K562 (cell line): ENCODE results near the gene COL1A1. TPM values are rescaled to one million over a fixed set of nuclear protein-coding genes. Genes with fewer than 3 reads are reported as not detected.

Experiments
- ATAC-seq: fragments of 200-7000 bp; cut with Tn5 transposase; 3 replicates; pipeline ENCODE4 v1.9.1; 2020; ENCODE audit warnings: moderate library complexity
- BruUV-seq: library from RNA; stranded (reverse); fragments of 400-500 nt; replicated peaks from 2 replicates; lab custom pipeline; 2021; lab: Mats Ljungman, UMichigan
- CTCF ChIA-PET: fragments of 300-600 bp; formaldehyde crosslinking; extraction: SDS; loops from one replicate; lab custom pipeline; 2021; ENCODE audit warnings: low intra/inter-chr PET ratio; lab: Yijun Ruan, JAX
- POLR2A ChIA-PET: fragments of 300-600, 350-650 bp; sonication (Branson Sonifier 250); formaldehyde crosslinking; extraction: SDS; loops from one replicate; lab custom pipeline; 2021; ENCODE audit warnings: antibody characterized with exemption, inconsistent platforms; lab: Yijun Ruan, JAX
- DNase-seq, 4 experiments: peaks; one replicate each; pipeline versions ENCODE4 v3.0.0 to v3.0.0-alpha.2; 2011 to 2018; ENCODE audit warnings: low spot score in 3 of 4, mixed read lengths in 3 of 4; ENCODE audit errors: extremely low read depth in 1 of 4
- FAIRE-seq: peaks from 2 replicates; lab custom pipeline; 2011; peaks lifted over from hg19 to GRCh38; lab: Jason Lieb, UNC
- H2AFZ ChIP-seq: 2 replicates; pipeline ENCODE4 v1.6.0; 2011; ENCODE audit warnings: low read depth, low read length, control low read depth, inconsistent platforms
- H3K27ac ChIP-seq: fragments of 200-600 bp; 3 replicates; pipeline ENCODE4 v1.8.0; 2011; ENCODE audit warnings: low read depth, mild to moderate bottlenecking, control low read depth, inconsistent platforms, low read length, moderate library complexity, mixed read lengths; ENCODE audit errors: extremely low read depth
- H3K27me3 ChIP-seq, 2 experiments: fragments of 300-600 bp in 1 of 2; 2 replicates in 1 of 2; 3 replicates in 1 of 2; pipeline versions ENCODE4 v1.6.0 to v1.8.0; 2011; ENCODE audit warnings: inconsistent platforms in 2 of 2, low read length in 2 of 2, mild to moderate bottlenecking in 1 of 2, mixed read lengths in 1 of 2, moderate library complexity in 1 of 2; ENCODE audit not compliant: control insufficient read depth in 2 of 2, insufficient read depth in 2 of 2
- H3K36me3 ChIP-seq: fragments of 300-600 bp; 3 replicates; pipeline ENCODE4 v1.8.0; 2011; ENCODE audit warnings: mild to moderate bottlenecking, low read length, inconsistent platforms; ENCODE audit not compliant: control insufficient read depth, insufficient read depth
- H3K4me1 ChIP-seq, 2 experiments: fragments of 200-600 bp in 1 of 2; replicated peaks in 1 of 2; 2 replicates in 1 of 2; 3 replicates in 1 of 2; pipeline versions ENCODE4 v1.5.1 to v1.8.0; 2011; ENCODE audit warnings: inconsistent platforms in 2 of 2, low read length in 2 of 2, mild to moderate bottlenecking in 1 of 2, mixed read lengths in 1 of 2, moderate library complexity in 1 of 2; ENCODE audit not compliant: control insufficient read depth in 2 of 2, insufficient read depth in 2 of 2
- H3K4me2 ChIP-seq: 2 replicates; pipeline ENCODE4 v1.6.1; 2011; ENCODE audit warnings: low read length, control low read depth, inconsistent platforms, mixed read lengths; ENCODE audit not compliant: insufficient read depth
- H3K4me3 ChIP-seq: fragments of 200-600 bp; sonication (generic), shearing (Covaris generic); 2 replicates; pipeline ENCODE4 v1.5.1; 2016; ENCODE audit warnings: control low read depth, inconsistent platforms
- H3K79me2 ChIP-seq: fragments of 200-600 bp; 3 replicates; pipeline ENCODE4 v1.8.0; 2011; ENCODE audit warnings: low read length, inconsistent platforms; ENCODE audit not compliant: control insufficient read depth, insufficient read depth
- H3K9ac ChIP-seq, 2 experiments: 2 replicates each; pipeline versions ENCODE4 v1.6.0 to v1.6.1; 2011; ENCODE audit warnings: low read depth in 2 of 2, low read length in 2 of 2, control low read depth in 1 of 2, inconsistent platforms in 1 of 2, mild to moderate bottlenecking in 1 of 2, mixed read lengths in 1 of 2; ENCODE audit not compliant: insufficient read depth in 1 of 2
- H3K9me1 ChIP-seq: one replicate; pipeline ENCODE4 v1.6.0; 2011; ENCODE audit warnings: inconsistent platforms, mild to moderate bottlenecking, low read length, moderate library complexity; ENCODE audit not compliant: control insufficient read depth, insufficient read depth
- H3K9me3 ChIP-seq: replicated peaks from 2 replicates; pipeline ENCODE4 v1.5.1; 2011; ENCODE audit warnings: low read depth, low read length, inconsistent platforms; ENCODE audit not compliant: control insufficient read depth, insufficient read depth
- H4K20me1 ChIP-seq: replicated peaks from 2 replicates; pipeline ENCODE4 v1.6.1; 2011; ENCODE audit warnings: low read length, inconsistent platforms, mixed read lengths; ENCODE audit not compliant: control insufficient read depth, insufficient read depth
- AFF1 ChIP-seq, 2 experiments: fragments of 450-650 bp; IDR thresholded peaks; 2 replicates each; pipeline ENCODE4 v1.6.1; 2018; ENCODE audit warnings: mild to moderate bottlenecking in 2 of 2, low read depth in 1 of 2; ENCODE audit not compliant: partially characterized antibody in 2 of 2
- CTCF ChIP-seq, 3 experiments: IDR thresholded peaks in 2 of 3; conservative IDR thresholded peaks in 1 of 3; 2 replicates each; pipeline ENCODE4 v1.5.1; 2011 to 2012; ENCODE audit warnings: low read length in 3 of 3, mild to moderate bottlenecking in 3 of 3, control low read depth in 2 of 3, improper control_type of control experiment in 1 of 3, inconsistent platforms in 1 of 3, low read depth in 1 of 3, mixed read lengths in 1 of 3, moderate library complexity in 1 of 3; ENCODE audit not compliant: insufficient read depth in 2 of 3
- E2F1 ChIP-seq: sonication (generic); formaldehyde crosslinking; IDR thresholded peaks from 2 replicates; pipeline ENCODE4 v1.8.1; 2023; ENCODE audit warnings: mild to moderate bottlenecking, missing genetic modification reagents, moderate library complexity
- EZH2 ChIP-seq: IDR thresholded peaks from 2 replicates; pipeline ENCODE4 v1.6.1; 2012; ENCODE audit warnings: low read depth, mild to moderate bottlenecking, inconsistent platforms, low read length, borderline replicate concordance
- KDM1A ChIP-seq, 2 experiments: fragments of 450-650 bp; IDR thresholded peaks; 2 replicates each; pipeline ENCODE4 v1.6.1; 2016; ENCODE audit warnings: mild to moderate bottlenecking in 2 of 2
- KDM4B ChIP-seq, 2 experiments: fragments of 450-650 bp in 1 of 2; sonication (generic) in 1 of 2; IDR thresholded peaks; 2 replicates each; pipeline ENCODE4 v1.6.1; 2016 to 2017; ENCODE audit warnings: borderline replicate concordance in 2 of 2, antibody characterized with exemption in 1 of 2, low read depth in 1 of 2, mild to moderate bottlenecking in 1 of 2
- NCOA6 ChIP-seq: fragments of 450-650 bp; IDR thresholded peaks from 2 replicates; pipeline ENCODE4 v1.6.1; 2017; ENCODE audit warnings: mild to moderate bottlenecking
- NKRF ChIP-seq: fragments of 450-650 bp; IDR thresholded peaks from 2 replicates; pipeline ENCODE4 v1.6.1; 2016; ENCODE audit warnings: borderline replicate concordance
- STAG1 ChIP-seq: sonication (generic); formaldehyde crosslinking; IDR thresholded peaks from 2 replicates; pipeline ENCODE4 v1.5.0; 2020; ENCODE audit warnings: missing genetic modification reagents, borderline replicate concordance
- TEAD2 ChIP-seq: fragments of 450-650 bp; IDR thresholded peaks from 2 replicates; pipeline ENCODE4 v1.6.1; 2016; ENCODE audit warnings: missing genetic modification characterization, control low read depth, missing compliant biosample characterization
- WGBS: fragments of 100-300 bp; shearing (Covaris generic); methylation state at CpG from one replicate; pipeline ENCODE4 v1.1.6; 2016; ENCODE audit warnings: low coverage, mixed read lengths; ENCODE audit not compliant: insufficient coverage; ENCODE audit errors: missing lambda C conversion rate; 5-methylcytosine and 5-hydroxymethylcytosine counted together
- in situ Hi-C: fragments of 300-500 bp; cut with MboI; formaldehyde crosslinking; loops from 4 replicates; pipeline ENCODE4 v1.15.0; 2018; ENCODE audit warnings: inconsistent platforms, mixed read lengths
- intact Hi-C: fragments of 100-400 bp; cut with micrococcal nuclease; formaldehyde crosslinking; loops from 2 replicates; pipeline ENCODE4 v1.14.2; 2022
- polyA plus RNA-seq, 8 experiments: library from polyadenylated mRNA; depleted of rRNA in 4 of 8; stranded (reverse) in 5 of 8; unstranded in 3 of 8; fragments of >200 nt; fragmentation: Nextera tagmentation in 2 of 8; fragmentation: Illumina TruSeq in 1 of 8; extraction: Ambion mirVana in 2 of 8; extraction: Trizol in 1 of 8; gene quantifications; 2 replicates each; pipeline versions ENCODE4 v1.2.1 to v1.2.3, GENCODE V29; 2011 to 2014; ENCODE audit warnings: inconsistent platforms in 1 of 8, missing spikeins in 1 of 8
- total RNA-seq, 7 experiments: library from RNA; depleted of rRNA in 6 of 7; stranded (reverse); fragments of >200 nt in 6 of 7; fragmentation: Illumina TruSeq in 2 of 7; extraction: Trizol in 2 of 7; gene quantifications; 2 replicates each; pipeline versions ENCODE4 v1.2.1 to v1.2.3, GENCODE V29; 2011 to 2021; ENCODE audit warnings: low replicate concordance in 1 of 7

Gene COL1A1
- total and polyA plus RNA-seq, 9 of the 15 experiments (the other 6 are each of a cell fraction or from before 2014, with no cell fraction given), result 0.04 to 3.4 (median 0.18) TPM

- ChIA-PET CTCF (no interaction called here), POLR2A (no interaction called here)
- H3K9me1 ChIP-seq, result no peaks in the 10 kb centered on the region
- no peak overlapping the region for H2AFZ ChIP-seq
- no TSS peak for BruUV-seq
- H3K9me3 ChIP-seq, result no peaks in the 10 kb centered on the region
- H3K79me2 ChIP-seq, result no peaks in the 10 kb centered on the region
- ATAC-seq, result no peak
- peaks cover 46 to 87% of the 10 kb centered on the region in 2 experiments; a peak in 4 of 5 replicates for H3K27me3 ChIP-seq
- FAIRE-seq, result no peak
- H3K9ac ChIP-seq, result no peak overlapping the region
- DNase-seq, result no peak
- in situ Hi-C loops (no loop called here), intact Hi-C loops (no loop called here)
- no peak overlapping the region for H3K27ac ChIP-seq
- no peak overlapping the region for H3K4me3 ChIP-seq
- H3K36me3 ChIP-seq, result no peaks in the 10 kb centered on the region
- H4K20me1 ChIP-seq, result peaks cover 7% of the 10 kb centered on the region; the same call in 1 of the 2 replicates
- 0% methylated on average over 16 of the region's 16 CpGs for WGBS
- H3K4me1 ChIP-seq, result no peaks in the 10 kb centered on the region; a peak in 1 of 5 replicates
- no peak overlapping the region for H3K4me2 ChIP-seq
- TF ChIP-seq NCOA6 (no peak), KDM1A (IDR thresholded peaks at IDR 0.05) (no peak), CTCF (IDR thresholded peaks at IDR 0.05 in 2 of 3, conservative IDR thresholded peaks at IDR 0.05 in 1 of 3; ENCODE audit: insufficient read depth in 2 of 3, low read depth in 1 of 3, low read length in 3 of 3) (no peak), TEAD2 (no peak), E2F1 (CRISPR knock-in tag) (no peak), NKRF (no peak), EZH2 (no peak), KDM4B (IDR thresholded peaks at IDR 0.05; ENCODE audit: borderline replicate concordance in 2 of 2, low read depth in 1 of 2) (no peak), STAG1 (CRISPR knock-in tag) (no peak), AFF1 (IDR thresholded peaks at IDR 0.05; ENCODE audit: low read depth in 1 of 2, partially characterized antibody in 2 of 2) (no peak)
Observed at GRCh38 chr17:50192618-50193291, 8.7 kb downstream of the COL1A1 start.
